Measurements from ENCODE around the gene CACNA1F.

CACNA1F gene

GRCh38 chrX:49155900-49156837 lies 77.0 kb downstream of the CACNA1F start:
- no peak for TF ChIP-seq REST (IDR thresholded peaks at IDR 0.05; ENCODE audit: insufficient replicate concordance, low read depth)
- TF ChIP-seq POLR2AphosphoS5 (IDR thresholded peaks at IDR 0.05; ENCODE audit: low read depth), result peak; percentile 43; the same call in 1 of the 2 replicates
- TF ChIP-seq, protein P1, sequence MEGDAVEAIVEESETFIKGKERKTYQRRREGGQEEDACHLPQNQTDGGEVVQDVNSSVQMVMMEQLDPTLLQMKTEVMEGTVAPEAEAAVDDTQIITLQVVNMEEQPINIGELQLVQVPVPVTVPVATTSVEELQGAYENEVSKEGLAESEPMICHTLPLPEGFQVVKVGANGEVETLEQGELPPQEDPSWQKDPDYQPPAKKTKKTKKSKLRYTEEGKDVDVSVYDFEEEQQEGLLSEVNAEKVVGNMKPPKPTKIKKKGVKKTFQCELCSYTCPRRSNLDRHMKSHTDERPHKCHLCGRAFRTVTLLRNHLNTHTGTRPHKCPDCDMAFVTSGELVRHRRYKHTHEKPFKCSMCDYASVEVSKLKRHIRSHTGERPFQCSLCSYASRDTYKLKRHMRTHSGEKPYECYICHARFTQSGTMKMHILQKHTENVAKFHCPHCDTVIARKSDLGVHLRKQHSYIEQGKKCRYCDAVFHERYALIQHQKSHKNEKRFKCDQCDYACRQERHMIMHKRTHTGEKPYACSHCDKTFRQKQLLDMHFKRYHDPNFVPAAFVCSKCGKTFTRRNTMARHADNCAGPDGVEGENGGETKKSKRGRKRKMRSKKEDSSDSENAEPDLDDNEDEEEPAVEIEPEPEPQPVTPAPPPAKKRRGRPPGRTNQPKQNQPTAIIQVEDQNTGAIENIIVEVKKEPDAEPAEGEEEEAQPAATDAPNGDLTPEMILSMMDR (IDR thresholded peaks at IDR 0.05; ENCODE audit: insufficient read depth, low read length), result peak; percentile 16
- Histone ChIP-seq H3K27ac (replicated peaks) (peak overlapping the region; percentile 40; the same call in 1 of the 2 replicates), H3K4me3 (replicated peaks; ENCODE audit: insufficient read depth, low read length) (peak overlapping the region; percentile 46), H3K27me3 (ENCODE audit: insufficient read depth, poor library complexity, severe bottlenecking) (no peaks in the 10 kb centered on the region)
- peak in 1 of 2 experiments; percentile 76 for DNase-seq (ENCODE audit: low read depth in 1 of 2, low spot score in 1 of 2)

GRCh38 chrX:49155243-49155899 lies 77.8 kb downstream of the CACNA1F start:
- no peak for TF ChIP-seq SPI1 (IDR thresholded peaks at IDR 0.05; ENCODE audit: borderline replicate concordance, low read depth)
- TF ChIP-seq POLR2AphosphoS5 (IDR thresholded peaks at IDR 0.05; ENCODE audit: low read depth), result no peak
- no peak for TF ChIP-seq REST (IDR thresholded peaks at IDR 0.05; ENCODE audit: insufficient replicate concordance, low read depth)
- no peak for TF ChIP-seq GABPA (IDR thresholded peaks at IDR 0.05; ENCODE audit: low read depth)
- TF ChIP-seq, protein P1 (IDR thresholded peaks at IDR 0.05; ENCODE audit: insufficient read depth, low read length), result no peak
- DNase-seq (ENCODE audit: low read depth in 1 of 2, low spot score in 1 of 2), result no peak
- Histone ChIP-seq H3K27me3 (ENCODE audit: insufficient read depth, poor library complexity, severe bottlenecking) (no peaks in the 10 kb centered on the region), H3K27ac (replicated peaks) (no peak overlapping the region), H3K4me3 (replicated peaks; ENCODE audit: insufficient read depth, low read length) (peak overlapping the region; percentile 46; the same call in 1 of the 2 replicates)

All from HL-60 (cell line).